ENCODE results near the gene CCDC18. TPM values are rescaled to one million over a fixed set of nuclear protein-coding genes. Genes with fewer than 3 reads are reported as not detected.

CCDC18 gene
- total RNA-seq, 1 experiment from 2014 or later, result 7.1 TPM

DNA sequence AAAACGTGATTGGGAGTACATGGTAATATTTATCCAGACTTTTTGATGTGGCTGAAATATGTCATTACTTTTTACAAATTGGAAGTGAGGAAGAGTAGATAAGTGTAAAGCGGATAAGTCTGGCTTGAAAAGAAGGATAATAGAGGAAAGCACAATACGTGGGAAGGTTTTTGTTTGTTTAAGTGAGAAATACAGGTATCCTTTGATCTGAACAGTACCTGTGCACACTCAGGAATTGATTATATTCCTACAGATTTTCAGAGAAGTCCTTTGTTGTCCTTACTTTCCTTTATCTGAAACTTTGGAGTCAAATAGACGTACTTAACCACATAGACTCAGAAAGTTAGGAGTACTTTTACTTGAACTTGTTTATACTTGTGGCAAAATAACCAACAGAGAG, 20.2 kb downstream of the CCDC18 start:
- no peaks in the 10 kb centered on the region for H3K27me3 ChIP-seq (replicated peaks; ENCODE audit: control insufficient read depth, insufficient read depth, low read length)
- CTCF ChIA-PET, result no interaction called here
- H3K4me1 ChIP-seq, result peaks cover 6% of the 10 kb centered on the region; the same call in 1 of the 2 replicates
- Mint-ChIP-seq H3K36me3 (ENCODE audit: insufficient read depth, unreplicated experiment) (peaks cover 6% of the 10 kb centered on the region), H3K27me3 (ENCODE audit: insufficient read depth, unreplicated experiment) (no peaks in the 10 kb centered on the region), H3K4me3 (ENCODE audit: unreplicated experiment) (no peak overlapping the region), H3K4me1 (ENCODE audit: low read depth, unreplicated experiment) (peaks cover 6% of the 10 kb centered on the region), H3K27ac (ENCODE audit: unreplicated experiment) (no peak overlapping the region), H3K9me3 (ENCODE audit: unreplicated experiment) (peaks cover 9% of the 10 kb centered on the region)
- DNase-seq, result no peak
- BruUV-seq (replicated peaks), result no TSS peak
- POLR2A ChIA-PET, result no interaction called here
- TF ChIP-seq CTCF (IDR thresholded peaks at IDR 0.05; ENCODE audit: insufficient read depth in 1 of 2, low read depth in 1 of 2, low read length in 1 of 2, severe bottlenecking in 1 of 2, unreplicated experiment in 1 of 2), result no peak
- H3K9me3 ChIP-seq, result no peaks in the 10 kb centered on the region
- intact Hi-C loops (cut with micrococcal nuclease; ENCODE audit: unreplicated experiment), result no loop called here
- no peaks in the 10 kb centered on the region for H3K36me3 ChIP-seq (ENCODE audit: control insufficient read depth, insufficient read depth, low read length)
- no peak overlapping the region for H3K4me3 ChIP-seq (ENCODE audit: low read depth, low read length)

- H3K27ac Mint-ChIP-seq (ENCODE audit: unreplicated experiment), result no peak overlapping the region
- intact Hi-C loops (cut with micrococcal nuclease; ENCODE audit: unreplicated experiment), result no loop called here
- TF ChIP-seq CTCF (IDR thresholded peaks at IDR 0.05; ENCODE audit: insufficient read depth in 1 of 2, low read depth in 1 of 2, low read length in 1 of 2, severe bottlenecking in 1 of 2, unreplicated experiment in 1 of 2), result no peak
- no TSS peak for BruUV-seq (replicated peaks)
- no peaks in the 10 kb centered on the region for H3K27me3 Mint-ChIP-seq (ENCODE audit: insufficient read depth, unreplicated experiment)
- no peaks in the 10 kb centered on the region; the same call in 1 of the 2 replicates for H3K4me1 ChIP-seq
- no peaks in the 10 kb centered on the region for H3K27me3 ChIP-seq (replicated peaks; ENCODE audit: control insufficient read depth, insufficient read depth, low read length)
- no peaks in the 10 kb centered on the region for H3K4me1 Mint-ChIP-seq (ENCODE audit: low read depth, unreplicated experiment)
- no peaks in the 10 kb centered on the region for H3K36me3 ChIP-seq (ENCODE audit: control insufficient read depth, insufficient read depth, low read length)
- H3K4me3 ChIP-seq (ENCODE audit: low read depth, low read length), result no peak overlapping the region
- no peak overlapping the region for H3K4me3 Mint-ChIP-seq (ENCODE audit: unreplicated experiment)
- no peak for DNase-seq
- no peaks in the 10 kb centered on the region for H3K9me3 Mint-ChIP-seq (ENCODE audit: unreplicated experiment)
- ChIA-PET CTCF (no interaction called here), POLR2A (no interaction called here)
- no peaks in the 10 kb centered on the region for H3K36me3 Mint-ChIP-seq (ENCODE audit: insufficient read depth, unreplicated experiment)
- no peaks in the 10 kb centered on the region for H3K9me3 ChIP-seq
These were observed 25.5 kb downstream of the CCDC18 start for GRCh38 chr1:93205892-93206566.

GRCh38 chr1:93206567-93206954, 26.0 kb downstream of the CCDC18 start:
- H3K4me1 Mint-ChIP-seq (ENCODE audit: low read depth, unreplicated experiment), result no peaks in the 10 kb centered on the region
- no peak overlapping the region for H3K4me3 ChIP-seq (ENCODE audit: low read depth, low read length)
- H3K9me3 Mint-ChIP-seq (ENCODE audit: unreplicated experiment), result no peaks in the 10 kb centered on the region
- H3K4me3 Mint-ChIP-seq (ENCODE audit: unreplicated experiment), result no peak overlapping the region
- no peaks in the 10 kb centered on the region for H3K27me3 ChIP-seq (replicated peaks; ENCODE audit: control insufficient read depth, insufficient read depth, low read length)
- no peaks in the 10 kb centered on the region for H3K4me1 ChIP-seq
- no peak for TF ChIP-seq CTCF (IDR thresholded peaks at IDR 0.05; ENCODE audit: insufficient read depth in 1 of 2, low read depth in 1 of 2, low read length in 1 of 2, severe bottlenecking in 1 of 2, unreplicated experiment in 1 of 2)
- no peaks in the 10 kb centered on the region for H3K27me3 Mint-ChIP-seq (ENCODE audit: insufficient read depth, unreplicated experiment)
- H3K36me3 Mint-ChIP-seq (ENCODE audit: insufficient read depth, unreplicated experiment), result no peaks in the 10 kb centered on the region
- H3K27ac Mint-ChIP-seq (ENCODE audit: unreplicated experiment), result no peak overlapping the region
- no peak for DNase-seq
- BruUV-seq (replicated peaks), result no TSS peak
- ChIA-PET CTCF (no interaction called here), POLR2A (no interaction called here)
- intact Hi-C loops (cut with micrococcal nuclease; ENCODE audit: unreplicated experiment), result no loop called here
- no peaks in the 10 kb centered on the region for H3K36me3 ChIP-seq (ENCODE audit: control insufficient read depth, insufficient read depth, low read length)
- H3K9me3 ChIP-seq, result no peaks in the 10 kb centered on the region

Measured in Caco-2 (cell line).